DND-41 (cell line): ENCODE measurements around the gene MSL3B.

Experiments
- ATAC-seq: fragments of 200-7000 bp; cut with Tn5 transposase; 3 replicates; pipeline ENCODE4 v1.9.1; 2021; ENCODE audit warnings: low read depth; ENCODE audit not compliant: insufficient read depth
- DNase-seq: peaks from one replicate; pipeline ENCODE4 v3.0.0-alpha.2; 2020
- H2AFZ ChIP-seq: 2 replicates; pipeline ENCODE4 v1.6.0; 2012; ENCODE audit warnings: low read depth, low read length
- H3K27ac ChIP-seq: 2 replicates; pipeline ENCODE4 v1.5.1; 2012; ENCODE audit warnings: low read length, inconsistent platforms
- H3K27me3 ChIP-seq: fragments of 200-600 bp; sonication (generic); 2 replicates; pipeline ENCODE4 v1.6.0; 2012; ENCODE audit warnings: low read length, mild to moderate bottlenecking, inconsistent platforms; ENCODE audit not compliant: insufficient read depth, poor library complexity
- H3K36me3 ChIP-seq: 2 replicates; pipeline ENCODE4 v1.5.1; 2012; ENCODE audit warnings: low read length, inconsistent platforms; ENCODE audit not compliant: insufficient read depth
- H3K4me1 ChIP-seq: 2 replicates; pipeline ENCODE4 v1.5.1; 2012; ENCODE audit warnings: mild to moderate bottlenecking, low read length; ENCODE audit not compliant: insufficient read depth
- H3K4me2 ChIP-seq: 2 replicates; pipeline ENCODE4 v1.6.0; 2012; ENCODE audit warnings: mild to moderate bottlenecking, moderate library complexity, low read length, inconsistent platforms; ENCODE audit not compliant: insufficient read depth
- H3K4me3 ChIP-seq, 2 experiments: fragments of 200-600 bp in 1 of 2; shearing (Covaris generic) in 1 of 2; 2 replicates each; pipeline ENCODE4 v1.5.1; 2012 to 2016; ENCODE audit warnings: inconsistent platforms in 2 of 2, low read length in 2 of 2, mild to moderate bottlenecking in 2 of 2, low read depth in 1 of 2, moderate library complexity in 1 of 2
- H3K79me2 ChIP-seq: 2 replicates; pipeline ENCODE4 v1.6.0; 2012; ENCODE audit warnings: low read length, inconsistent platforms; ENCODE audit not compliant: insufficient read depth
- H3K9ac ChIP-seq: 2 replicates; pipeline ENCODE4 v1.6.0; 2012; ENCODE audit warnings: low read depth, mild to moderate bottlenecking, inconsistent platforms, low read length, moderate library complexity
- H3K9me3 ChIP-seq: 2 replicates; pipeline ENCODE4 v1.5.1; 2012; ENCODE audit warnings: low read length, moderate library complexity, mild to moderate bottlenecking, inconsistent platforms; ENCODE audit not compliant: insufficient read depth, severe bottlenecking
- H4K20me1 ChIP-seq: 2 replicates; pipeline ENCODE4 v1.6.0; 2012; ENCODE audit warnings: low read length; ENCODE audit not compliant: insufficient read depth
- CTCF ChIP-seq: IDR thresholded peaks from 2 replicates; pipeline ENCODE4 v1.5.1; 2012; ENCODE audit warnings: borderline replicate concordance, low read length, moderate library complexity, mild to moderate bottlenecking; ENCODE audit not compliant: poor library complexity, severe bottlenecking; ENCODE audit errors: extremely low read depth
- EZH2 ChIP-seq: IDR thresholded peaks from 3 replicates; pipeline ENCODE4 v1.6.1; 2012; ENCODE audit warnings: borderline replicate concordance, low read depth, mild to moderate bottlenecking, moderate library complexity, low read length, inconsistent platforms; ENCODE audit not compliant: severe bottlenecking

MSL3B gene

GRCh38 chr2:233818639-233819621, 49.3 kb downstream of the MSL3B start:
- no peak for ATAC-seq
- no peaks in the 10 kb centered on the region for H3K9me3 ChIP-seq
- H2AFZ ChIP-seq = no peak overlapping the region
- H4K20me1 ChIP-seq = no peaks in the 10 kb centered on the region
- H3K27ac ChIP-seq = no peak overlapping the region
- no peak overlapping the region for H3K4me2 ChIP-seq
- H3K4me3 ChIP-seq = no peak overlapping the region
- H3K27me3 ChIP-seq = peaks cover 5% of the 10 kb centered on the region
- no peaks in the 10 kb centered on the region for H3K36me3 ChIP-seq
- no peaks in the 10 kb centered on the region for H3K4me1 ChIP-seq
- no peak for DNase-seq
- no peak overlapping the region for H3K9ac ChIP-seq
- TF ChIP-seq CTCF = no peak
- TF ChIP-seq EZH2 = no peak
- no peaks in the 10 kb centered on the region for H3K79me2 ChIP-seq

GRCh38 chr2:233817995-233818638, 50.1 kb downstream of the MSL3B start:
- no peaks in the 10 kb centered on the region for H3K9me3 ChIP-seq
- H3K36me3 ChIP-seq = no peaks in the 10 kb centered on the region
- H3K9ac ChIP-seq = no peak overlapping the region
- no peak overlapping the region for H2AFZ ChIP-seq
- no peak overlapping the region for H3K4me3 ChIP-seq
- no peaks in the 10 kb centered on the region for H4K20me1 ChIP-seq
- no peak overlapping the region for H3K27ac ChIP-seq
- H3K27me3 ChIP-seq = peaks cover 5% of the 10 kb centered on the region
- TF ChIP-seq CTCF (no peak), EZH2 (no peak)
- no peak for DNase-seq
- H3K4me1 ChIP-seq = no peaks in the 10 kb centered on the region
- no peak overlapping the region for H3K4me2 ChIP-seq
- no peaks in the 10 kb centered on the region for H3K79me2 ChIP-seq
- no peak for ATAC-seq

GRCh38 chr2:233817361-233817911, 50.8 kb downstream of the MSL3B start:
- no peak overlapping the region for H3K27ac ChIP-seq
- no peaks in the 10 kb centered on the region for H3K9me3 ChIP-seq
- H3K4me2 ChIP-seq = no peak overlapping the region
- H3K36me3 ChIP-seq = no peaks in the 10 kb centered on the region
- no peaks in the 10 kb centered on the region for H3K4me1 ChIP-seq
- no peak overlapping the region for H2AFZ ChIP-seq
- no peak overlapping the region for H3K9ac ChIP-seq
- DNase-seq (no peak), ATAC-seq (no peak)
- no peaks in the 10 kb centered on the region for H4K20me1 ChIP-seq
- no peaks in the 10 kb centered on the region for H3K79me2 ChIP-seq
- H3K27me3 ChIP-seq = peaks cover 5% of the 10 kb centered on the region
- no peak overlapping the region for H3K4me3 ChIP-seq
- TF ChIP-seq CTCF (no peak), EZH2 (no peak)
